Liver (tissue), 9 donors: ENCODE results near the gene MRPL10. TPM values are rescaled to one million over a fixed set of nuclear protein-coding genes. Genes with fewer than 3 reads are reported as not detected.

Experiments
- DNase-seq: peaks from one replicate; pipeline ENCODE4 v3.0.0-alpha.2; 2017; ENCODE audit warnings: low spot score
- H3K27ac ChIP-seq, 2 donors: one replicate each; pipeline ENCODE4 v1.7.0; 2013; ENCODE audit warnings: inconsistent platforms in 2 of 2, low read length in 2 of 2, control low read depth in 1 of 2, low read depth in 1 of 2, mild to moderate bottlenecking in 1 of 2
- H3K27me3 ChIP-seq, 4 donors: one replicate each; pipeline versions ENCODE4 v1.6.1 to v1.7.0; 2013; ENCODE audit warnings: low read length in 3 of 4, inconsistent platforms in 1 of 4, mild to moderate bottlenecking in 1 of 4, moderate library complexity in 1 of 4; ENCODE audit not compliant: control insufficient read depth in 4 of 4, insufficient read depth in 4 of 4
- H3K36me3 ChIP-seq, 4 donors: one replicate each; pipeline versions ENCODE4 v1.6.1 to v1.7.0; 2013; ENCODE audit warnings: low read length in 3 of 4, mild to moderate bottlenecking in 3 of 4, low read depth in 1 of 4, moderate library complexity in 1 of 4; ENCODE audit not compliant: control insufficient read depth in 4 of 4, insufficient read depth in 3 of 4
- H3K4me1 ChIP-seq, 4 donors: one replicate each; pipeline versions ENCODE4 v1.6.1 to v1.7.0; 2013; ENCODE audit warnings: low read length in 3 of 4, mild to moderate bottlenecking in 3 of 4, moderate library complexity in 1 of 4; ENCODE audit not compliant: control insufficient read depth in 4 of 4, insufficient read depth in 4 of 4
- H3K4me3 ChIP-seq, 3 donors: one replicate each; pipeline versions ENCODE4 v1.6.1 to v1.7.0; 2013; ENCODE audit warnings: low read length in 3 of 3, control low read depth in 1 of 3, low read depth in 1 of 3, mild to moderate bottlenecking in 1 of 3
- H3K9ac ChIP-seq, 2 donors: one replicate each; pipeline ENCODE4 v1.7.0; 2013; ENCODE audit warnings: low read length in 2 of 2, mild to moderate bottlenecking in 2 of 2, moderate library complexity in 2 of 2, control low read depth in 1 of 2, low read depth in 1 of 2
- H3K9me3 ChIP-seq, 4 donors: one replicate each; pipeline versions ENCODE4 v1.6.1 to v1.7.0; 2013; ENCODE audit warnings: low read length in 3 of 4; ENCODE audit not compliant: control insufficient read depth in 4 of 4
- CTCF ChIP-seq: fragments of 150-350 bp; IDR thresholded peaks from 2 replicates; pipeline ENCODE4 v1.5.1; 2017; ENCODE audit warnings: improper control_type of control experiment, low read depth, low read length; ENCODE audit not compliant: missing input control
- EGR1 ChIP-seq, 2 donors: IDR thresholded peaks; 2 replicates each; pipeline ENCODE4 v1.6.1; 2016 to 2018; ENCODE audit warnings: antibody characterized with exemption in 2 of 2, low read depth in 2 of 2
- FOXA1 ChIP-seq: IDR thresholded peaks from 2 replicates; pipeline ENCODE4 v1.6.1; 2016; ENCODE audit warnings: antibody characterized with exemption
- FOXA2 ChIP-seq: IDR thresholded peaks from 2 replicates; pipeline ENCODE4 v1.6.1; 2016; ENCODE audit warnings: antibody characterized with exemption
- GABPA ChIP-seq, 2 donors: IDR thresholded peaks in 1 of 2; conservative IDR thresholded peaks in 1 of 2; 2 replicates each; pipeline ENCODE4 v1.6.1; 2016; ENCODE audit warnings: antibody characterized with exemption in 2 of 2, mild to moderate bottlenecking in 1 of 2, moderate library complexity in 1 of 2
- HNF4A ChIP-seq, 2 donors: conservative IDR thresholded peaks; 2 replicates each; pipeline ENCODE4 v1.6.1; 2016; ENCODE audit warnings: antibody characterized with exemption in 2 of 2, mild to moderate bottlenecking in 2 of 2
- HNF4G ChIP-seq: IDR thresholded peaks from 2 replicates; pipeline ENCODE4 v1.6.1; 2016; ENCODE audit warnings: antibody characterized with exemption
- JUND ChIP-seq, 2 donors: IDR thresholded peaks; 2 replicates each; pipeline ENCODE4 v1.6.1; 2016; ENCODE audit warnings: antibody characterized with exemption in 2 of 2
- NR2F2 ChIP-seq: IDR thresholded peaks from 2 replicates; pipeline ENCODE4 v1.6.1; 2016; ENCODE audit warnings: antibody characterized with exemption
- RAD21 ChIP-seq, 2 donors: IDR thresholded peaks; 2 replicates each; pipeline ENCODE4 v1.6.1; 2016; ENCODE audit warnings: antibody characterized with exemption in 2 of 2, mild to moderate bottlenecking in 2 of 2
- REST ChIP-seq: IDR thresholded peaks from 2 replicates; pipeline ENCODE4 v1.6.1; 2016; ENCODE audit warnings: antibody characterized with exemption, mild to moderate bottlenecking
- RXRA ChIP-seq, 2 donors: IDR thresholded peaks; 2 replicates each; pipeline ENCODE4 v1.6.1; 2017 to 2018; ENCODE audit warnings: antibody characterized with exemption in 2 of 2, mild to moderate bottlenecking in 1 of 2
- SP1 ChIP-seq: IDR thresholded peaks from 2 replicates; pipeline ENCODE4 v1.6.1; 2018; ENCODE audit warnings: antibody characterized with exemption, mild to moderate bottlenecking
- TAF1 ChIP-seq: conservative IDR thresholded peaks from 2 replicates; pipeline ENCODE4 v1.6.1; 2016; ENCODE audit warnings: antibody characterized with exemption, mild to moderate bottlenecking
- YY1 ChIP-seq: IDR thresholded peaks from 2 replicates; pipeline ENCODE4 v1.6.1; 2016; ENCODE audit warnings: antibody characterized with exemption, mild to moderate bottlenecking
- ZBTB33 ChIP-seq: IDR thresholded peaks from 2 replicates; pipeline ENCODE4 v1.6.1; 2016; ENCODE audit warnings: antibody characterized with exemption
- WGBS: extraction: QIAGEN DNeasy Blood & Tissue Kit; methylation state at CpG from one replicate; pipeline ENCODE4 v1.1.7; 2013; 5-methylcytosine and 5-hydroxymethylcytosine counted together
- polyA plus RNA-seq, 2 donors: library from polyadenylated mRNA; stranded (reverse) in 1 of 2; unstranded in 1 of 2; fragments of 200-250 nt in 1 of 2; fragments of >200 nt in 1 of 2; fragmentation: Nextera tagmentation in 1 of 2; extraction: Ambion mirVana in 1 of 2; gene quantifications; one replicate each; pipeline versions ENCODE4 v1.2.1 to v1.2.3, GENCODE V29; 2013 to 2015
- total RNA-seq, 2 donors: library from RNA; depleted of rRNA; stranded (reverse); fragments of >200 nt; gene quantifications; one replicate each; pipeline ENCODE4 v1.2.3, GENCODE V29; 2014
- donor health status: healthy.
- donor health status: healthy.
- donor health status: healthy.
- donor health status: healthy.
- donor health status: healthy.

Gene MRPL10
- total and polyA plus RNA-seq, 4 donors, result 10.2 to 24.9 (median 12.9) TPM

GRCh38 chr17:47822785-47823184, 8.6 kb downstream of the MRPL10 start (continued):
- no peak for TF ChIP-seq CTCF

- H3K36me3 ChIP-seq, result peaks cover 8 to 32% (median 19%) of the 10 kb centered on the region in 4 donors
- 12% methylated on average over 21 of the region's 21 CpGs for WGBS
Measured at GRCh38 chr17:47821424-47822391, 9.6 kb downstream of the MRPL10 start, which contains the start of gene OSBPL7. Gene OSBPL7 (minus strand): TSS chr17:47821794. CDS start chr17:47820278, 1,516 bp downstream.

GRCh38 chr17:47821031-47821423, 10.3 kb downstream of the MRPL10 start:
- no peak for TF ChIP-seq HNF4G
- TF ChIP-seq RAD21 (IDR thresholded peaks at IDR 0.05), result no peak
- TF ChIP-seq TAF1, result no peak
- no peak for TF ChIP-seq RXRA (IDR thresholded peaks at IDR 0.05)
- TF ChIP-seq REST, result no peak
- TF ChIP-seq SP1, result no peak
- TF ChIP-seq NR2F2, result no peak
- TF ChIP-seq EGR1 (IDR thresholded peaks at IDR 0.05; ENCODE audit: low read depth in 2 of 2), result no peak
- TF ChIP-seq CTCF, result no peak
- no peak for TF ChIP-seq GABPA (IDR thresholded peaks at IDR 0.05 in 1 of 2, conservative IDR thresholded peaks at IDR 0.05 in 1 of 2)
- TF ChIP-seq JUND (IDR thresholded peaks at IDR 0.05), result no peak
- no peak for TF ChIP-seq HNF4A (conservative IDR thresholded peaks at IDR 0.05)
- TF ChIP-seq FOXA1, result no peak
- TF ChIP-seq FOXA2, result no peak
- no peak for TF ChIP-seq YY1
- TF ChIP-seq ZBTB33, result no peak
- Histone ChIP-seq H3K9ac (no peak overlapping the region), H3K36me3 (peaks cover 5 to 25% (median 13%) of the 10 kb centered on the region in 4 donors), H3K27me3 (no peaks in the 10 kb centered on the region), H3K4me3 (peak overlapping the region in 2 of 3 donors; percentile 48), H3K4me1 (peaks cover 0 to 19% (median 5%) of the 10 kb centered on the region in 4 donors), H3K27ac (no peak overlapping the region), H3K9me3 (no peaks in the 10 kb centered on the region)
- WGBS, result 7% methylated on average over 4 of the region's 4 CpGs
- no peak for DNase-seq

More at GRCh38 chr17:47821424-47822391, 9.6 kb downstream of the MRPL10 start, which contains the start of gene OSBPL7:
- Histone ChIP-seq H3K27me3 (no peaks in the 10 kb centered on the region), H3K4me3 (peak within 1 kb of the TSS; percentile 44 to 48 (median 48)), H3K9me3 (no peaks in the 10 kb centered on the region), H3K4me1 (peaks cover 0 to 19% (median 5%) of the 10 kb centered on the region in 4 donors), H3K27ac (no peak within 1 kb of the TSS), H3K9ac (peak within 1 kb of the TSS in 1 of 2 donors; percentile 1)
- TF ChIP-seq SP1, result peak; percentile 7
- TF ChIP-seq GABPA (IDR thresholded peaks at IDR 0.05 in 1 of 2, conservative IDR thresholded peaks at IDR 0.05 in 1 of 2), result peak in 1 of 2 donors; percentile 43
- TF ChIP-seq FOXA1, result no peak
- peak; percentile 50 for DNase-seq
